GM21619 (cell line): ENCODE measurements around the gene PSMB11.
A peak's percentile ranks its signal among the peaks of the same experiment; 100 is the strongest.
"Not testable (repeated sequence)": the region's sequence is repeated elsewhere in the genome, so short reads cannot be mapped to it uniquely, and the experiment has no call there.

Experiments used
- ATAC-seq: cut with Tn5 transposase; IDR thresholded peaks from one replicate; pipeline ENCODE4 v1.9.1; 2021; ENCODE audit not compliant: unreplicated experiment

Gene PSMB11

GRCh38 chr14:23013749-23014054, 28.3 kb upstream of the PSMB11 start:
- ATAC-seq = not testable (repeated sequence)

GRCh38 chr14:23015618-23016017, 26.4 kb upstream of the PSMB11 start:
- no peak for ATAC-seq

- no peak for ATAC-seq
These were observed 24.9 kb upstream of the PSMB11 start for GRCh38 chr14:23017091-23017490.

GRCh38 chr14:23018107-23018506, 23.9 kb upstream of the PSMB11 start:
- no peak for ATAC-seq

- no peak for ATAC-seq
These were observed 21.6 kb upstream of the PSMB11 start for GRCh38 chr14:23020143-23021128.

- ATAC-seq = no peak
These were observed 20.6 kb upstream of the PSMB11 start for GRCh38 chr14:23021434-23021833.

- ATAC-seq = no peak
These were observed 20.0 kb upstream of the PSMB11 start for GRCh38 chr14:23021889-23022442.

GRCh38 chr14:23023022-23023794, 18.8 kb upstream of the PSMB11 start:
- ATAC-seq = no peak

- ATAC-seq = no peak
These were observed 18.2 kb upstream of the PSMB11 start for GRCh38 chr14:23023795-23024152.

- no peak for ATAC-seq
These were observed 17.4 kb upstream of the PSMB11 start for GRCh38 chr14:23024612-23025075.

- no peak for ATAC-seq
These were observed 16.7 kb upstream of the PSMB11 start for GRCh38 chr14:23025151-23025814.

GRCh38 chr14:23028799-23029198, 13.2 kb upstream of the PSMB11 start:
- no peak for ATAC-seq

GRCh38 chr14:23030936-23031335, 11.1 kb upstream of the PSMB11 start:
- ATAC-seq = no peak

- no peak for ATAC-seq
These were observed 8.7 kb upstream of the PSMB11 start for GRCh38 chr14:23033251-23033727.

GRCh38 chr14:23033801-23034497, 8.1 kb upstream of the PSMB11 start:
- no peak for ATAC-seq

- ATAC-seq = peak; percentile 96
These were observed 7.3 kb upstream of the PSMB11 start, which contains the start of gene PSMB5 for GRCh38 chr14:23034498-23035302. Gene PSMB5, minus strand, starts transcription at chr14:23034900. Its CDS starts 19 bp downstream, at chr14:23034881.

GRCh38 chr14:23035303-23036144, 6.5 kb upstream of the PSMB11 start:
- no peak for ATAC-seq

GRCh38 chr14:23040100-23040499, 1.9 kb upstream of the PSMB11 start:
- no peak for ATAC-seq

GRCh38 chr14:23041729-23042128, 283 bp upstream of the PSMB11 start:
- no peak for ATAC-seq
